ENCODE measurements around the gene ENTREP1. TPM values are rescaled to one million over a fixed set of nuclear protein-coding genes. Genes with fewer than 3 reads are reported as not detected.

Gene ENTREP1
- total RNA-seq, 4 donors from 2014 or later: 2.3 to 6.3 (median 3.7) TPM

GRCh38 chr9:69330580-69330979, 5.6 kb downstream of the ENTREP1 start:
- Histone ChIP-seq H3K27ac (no peak overlapping the region), H3K27me3 (peaks cover 0 to 21% of the 10 kb centered on the region in 2 donors), H3K36me3 (no peaks in the 10 kb centered on the region), H3K4me3 (no peak overlapping the region), H3K9me3 (no peaks in the 10 kb centered on the region), H3K4me1 (peaks cover 0 to 7% (median 2%) of the 10 kb centered on the region in 4 donors)
- DNase-seq (ENCODE audit: low spot score in 2 of 2): no peak
- no peak for TF ChIP-seq EP300 (IDR thresholded peaks at IDR 0.05)
- no peak for TF ChIP-seq CTCF (IDR thresholded peaks at IDR 0.05)
- TF ChIP-seq POLR2A (IDR thresholded peaks at IDR 0.05): no peak
- 90 to 92% methylated on average over 3 of the region's 3 CpGs for WGBS, 2 donors

GRCh38 chr9:69331444-69331843, 6.4 kb downstream of the ENTREP1 start:
- Histone ChIP-seq H3K27ac (no peak overlapping the region), H3K27me3 (peaks cover 0 to 12% of the 10 kb centered on the region in 2 donors), H3K9me3 (no peaks in the 10 kb centered on the region), H3K4me3 (no peak overlapping the region), H3K36me3 (no peaks in the 10 kb centered on the region), H3K4me1 (no peaks in the 10 kb centered on the region)
- no peak for TF ChIP-seq EP300 (IDR thresholded peaks at IDR 0.05)
- no peak for TF ChIP-seq CTCF (IDR thresholded peaks at IDR 0.05)
- no peak for TF ChIP-seq POLR2A (IDR thresholded peaks at IDR 0.05)
- 95 to 97% methylated on average over 3 of the region's 3 CpGs for WGBS, 2 donors
- DNase-seq (ENCODE audit: low spot score in 2 of 2): no peak

- H3K4me3 ChIP-seq: no peak overlapping the region
- H3K27ac ChIP-seq: no peak overlapping the region
- no peaks in the 10 kb centered on the region for H3K36me3 ChIP-seq
- 91% methylated on average over 5 of the region's 5 CpGs for WGBS, 2 donors
- peaks cover 0 to 5% of the 10 kb centered on the region in 2 donors for H3K27me3 ChIP-seq
- DNase-seq (ENCODE audit: low spot score in 2 of 2): no peak
- TF ChIP-seq POLR2A (IDR thresholded peaks at IDR 0.05) (no peak), CTCF (IDR thresholded peaks at IDR 0.05) (no peak), EP300 (IDR thresholded peaks at IDR 0.05) (no peak)
- H3K4me1 ChIP-seq: no peaks in the 10 kb centered on the region
- no peaks in the 10 kb centered on the region for H3K9me3 ChIP-seq
These were observed 7.2 kb downstream of the ENTREP1 start for GRCh38 chr9:69332067-69332685.

GRCh38 chr9:69333716-69334115, 8.7 kb downstream of the ENTREP1 start:
- no peak overlapping the region for H3K4me3 ChIP-seq
- DNase-seq (ENCODE audit: low spot score in 2 of 2): no peak
- TF ChIP-seq EP300 (IDR thresholded peaks at IDR 0.05): no peak
- TF ChIP-seq POLR2A (IDR thresholded peaks at IDR 0.05): no peak
- no peak for TF ChIP-seq CTCF (IDR thresholded peaks at IDR 0.05)
- no peaks in the 10 kb centered on the region for H3K9me3 ChIP-seq
- no peaks in the 10 kb centered on the region for H3K27me3 ChIP-seq
- H3K4me1 ChIP-seq: no peaks in the 10 kb centered on the region
- H3K27ac ChIP-seq: no peak overlapping the region
- WGBS, 2 donors: 70 to 98% methylated on average over 2 of the region's 2 CpGs
- H3K36me3 ChIP-seq: no peaks in the 10 kb centered on the region

GRCh38 chr9:69334317-69334716, 9.3 kb downstream of the ENTREP1 start:
- no peaks in the 10 kb centered on the region for H3K4me1 ChIP-seq
- H3K9me3 ChIP-seq: no peaks in the 10 kb centered on the region
- TF ChIP-seq CTCF (IDR thresholded peaks at IDR 0.05) (no peak), EP300 (IDR thresholded peaks at IDR 0.05) (no peak), POLR2A (IDR thresholded peaks at IDR 0.05) (no peak)
- H3K36me3 ChIP-seq: no peaks in the 10 kb centered on the region
- H3K27me3 ChIP-seq: no peaks in the 10 kb centered on the region
- no peak for DNase-seq (ENCODE audit: low spot score in 2 of 2)
- no peak overlapping the region for H3K4me3 ChIP-seq
- H3K27ac ChIP-seq: no peak overlapping the region
